GM21390 (cell line): ENCODE data around the gene RAB39A.
"Not testable (repeated sequence)": the region's sequence is repeated elsewhere in the genome, so short reads cannot be mapped to it uniquely, and the experiment has no call there.

Experiments
- ATAC-seq: cut with Tn5 transposase; IDR thresholded peaks from one replicate; pipeline ENCODE4 v1.9.1; 2021; ENCODE audit not compliant: unreplicated experiment

Gene RAB39A, protein sequence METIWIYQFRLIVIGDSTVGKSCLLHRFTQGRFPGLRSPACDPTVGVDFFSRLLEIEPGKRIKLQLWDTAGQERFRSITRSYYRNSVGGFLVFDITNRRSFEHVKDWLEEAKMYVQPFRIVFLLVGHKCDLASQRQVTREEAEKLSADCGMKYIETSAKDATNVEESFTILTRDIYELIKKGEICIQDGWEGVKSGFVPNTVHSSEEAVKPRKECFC

DNA sequence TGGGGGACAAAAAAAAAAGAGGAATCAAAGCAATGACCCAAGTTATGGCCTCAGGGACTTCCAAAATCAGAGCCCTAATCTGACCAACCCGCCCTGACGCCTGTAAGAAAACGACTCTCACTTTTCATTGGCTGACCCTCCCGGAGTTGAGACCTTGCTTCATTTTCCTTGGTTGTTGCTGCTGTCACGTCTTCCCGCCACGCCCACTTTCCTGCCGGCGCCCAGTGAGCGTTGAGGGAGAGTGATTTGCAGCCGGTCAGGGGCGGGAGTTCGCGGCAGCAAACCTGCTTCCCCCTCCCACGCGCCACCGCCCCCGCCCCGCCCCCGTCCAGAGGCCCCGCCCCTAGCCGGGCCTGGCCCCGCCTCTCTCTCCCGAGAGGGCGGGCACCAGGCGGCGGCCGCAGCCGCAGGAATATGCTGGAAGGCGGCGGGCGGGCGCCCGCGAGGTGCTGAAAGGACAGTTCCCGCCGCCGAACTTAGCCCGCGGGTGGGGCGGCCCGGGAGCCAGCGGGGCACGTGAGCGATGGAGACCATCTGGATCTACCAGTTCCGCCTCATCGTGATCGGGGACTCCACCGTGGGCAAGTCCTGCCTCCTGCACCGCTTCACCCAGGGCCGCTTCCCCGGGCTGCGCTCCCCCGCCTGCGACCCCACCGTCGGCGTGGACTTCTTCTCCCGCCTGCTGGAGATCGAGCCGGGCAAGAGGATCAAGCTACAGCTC, at the start of gene RAB39A:
RAB39A (plus strand) TSS at position 403 of the 721 bp plus-strand sequence; CDS start at position 524, 121 bp downstream.
- peak; percentile 91 for ATAC-seq

DNA sequence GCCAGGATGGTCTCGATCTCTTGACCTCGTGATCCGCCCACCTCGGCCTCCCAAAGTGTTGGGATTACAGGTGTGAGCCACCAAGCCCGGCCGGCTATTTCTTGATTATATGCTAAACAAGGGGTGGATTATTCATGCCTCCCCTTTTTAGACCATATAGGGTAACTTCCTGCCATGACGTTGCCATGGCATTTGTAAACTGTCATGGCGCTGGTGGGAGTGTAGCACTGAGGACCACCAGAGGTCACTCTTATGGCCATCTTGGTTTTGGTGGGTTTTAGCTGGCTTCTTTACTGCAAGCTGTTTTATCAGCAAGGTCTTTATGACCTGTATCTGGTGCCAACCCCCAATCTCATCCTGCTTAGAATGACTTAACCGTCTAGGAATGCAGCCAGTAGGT, 46.8 kb upstream of the RAB39A start:
- not testable (repeated sequence) for ATAC-seq

DNA sequence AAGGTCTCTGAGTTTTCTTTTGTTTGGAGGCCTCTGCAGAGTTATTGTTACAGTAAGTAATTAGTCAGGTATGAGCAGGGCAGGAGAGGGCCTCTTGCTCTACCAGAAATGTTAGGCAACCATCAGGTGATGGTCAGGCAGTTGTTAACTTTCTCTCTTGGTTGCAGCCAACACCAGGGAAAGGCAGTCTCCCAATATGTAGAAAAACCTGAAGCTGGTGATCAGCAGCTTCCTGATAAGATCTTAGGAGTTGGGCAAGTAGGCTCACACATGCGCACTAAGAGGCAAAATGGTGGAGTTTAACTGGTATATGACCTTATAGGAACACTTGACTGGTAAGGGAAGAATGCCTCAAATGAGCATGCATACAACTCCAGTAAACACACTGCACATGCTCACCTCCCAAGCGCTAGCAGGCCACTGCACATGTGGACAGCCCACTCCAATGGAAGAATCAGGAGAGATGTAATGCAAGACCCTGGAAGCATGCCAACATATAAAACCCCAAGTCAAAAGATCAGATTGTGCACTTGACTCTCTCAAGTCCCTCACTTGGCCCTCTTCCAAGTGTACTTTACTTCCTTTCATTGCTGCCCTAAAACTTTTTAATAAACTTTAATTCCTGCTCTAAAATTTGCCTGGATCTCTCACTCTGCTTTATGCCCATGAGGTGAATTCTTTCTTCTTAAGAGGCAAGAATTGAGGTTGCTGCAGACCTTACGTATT, 46.0 kb upstream of the RAB39A start:
- ATAC-seq = no peak

DNA sequence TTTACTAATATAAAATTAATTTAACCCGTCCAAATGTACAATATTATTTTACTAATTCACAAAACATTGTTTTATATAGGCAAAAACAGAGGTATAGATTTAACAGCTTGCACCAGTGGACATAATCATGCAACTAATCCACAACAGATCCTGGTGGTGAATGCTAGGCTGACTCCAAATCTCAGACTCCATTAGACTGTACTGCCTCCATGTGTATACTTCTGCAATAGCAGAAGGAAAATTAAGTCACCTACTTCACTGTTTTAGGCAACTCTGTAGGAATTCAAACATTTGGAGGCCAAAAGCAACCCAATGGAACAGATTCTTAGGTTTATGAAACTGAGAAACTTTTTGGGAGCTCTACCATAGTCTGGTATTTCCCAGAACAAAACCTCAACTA, 30.0 kb upstream of the RAB39A start:
- ATAC-seq = peak; percentile 84

DNA sequence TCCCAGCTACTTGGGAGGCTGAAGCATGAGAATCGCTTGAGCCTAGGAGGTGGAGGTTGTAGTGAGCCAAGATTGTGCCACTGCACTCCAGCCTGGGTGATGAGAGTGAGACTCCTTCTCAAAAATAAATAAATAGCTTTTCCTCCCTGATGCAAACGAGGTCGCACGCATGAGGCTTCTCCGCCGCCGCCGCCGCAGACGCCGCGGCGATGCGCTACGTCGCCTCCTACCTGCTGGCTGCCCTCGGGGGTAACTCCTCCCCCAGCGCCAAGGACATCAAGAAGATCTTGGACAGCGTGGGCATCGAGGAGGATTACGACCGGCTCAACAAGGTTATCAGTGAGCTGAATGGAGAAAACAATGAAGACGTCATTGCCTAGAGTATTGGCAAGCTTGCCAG, 20.0 kb upstream of the RAB39A start:
- no peak for ATAC-seq

DNA sequence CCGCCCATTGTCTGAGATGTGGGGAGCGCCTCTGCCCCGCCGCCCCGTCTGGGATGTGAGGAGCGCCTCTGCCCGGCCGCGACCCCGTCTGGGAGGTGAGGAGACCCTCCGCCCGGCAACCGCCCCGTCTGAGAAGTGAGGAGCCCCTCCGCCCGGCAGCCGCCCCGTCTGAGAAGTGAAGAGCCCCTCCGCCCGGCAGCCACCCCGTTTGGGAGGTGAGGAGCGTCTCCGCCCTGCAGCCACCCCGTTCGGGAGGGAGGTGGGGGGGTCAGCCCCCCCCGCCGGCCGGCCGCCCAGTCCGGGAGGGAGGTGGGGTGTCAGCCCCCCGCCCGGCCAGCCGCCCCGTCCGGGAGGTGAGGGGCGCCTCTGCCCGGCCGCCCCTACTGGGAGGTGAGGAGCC, 15.8 kb upstream of the RAB39A start:
- not testable (repeated sequence) for ATAC-seq

DNA sequence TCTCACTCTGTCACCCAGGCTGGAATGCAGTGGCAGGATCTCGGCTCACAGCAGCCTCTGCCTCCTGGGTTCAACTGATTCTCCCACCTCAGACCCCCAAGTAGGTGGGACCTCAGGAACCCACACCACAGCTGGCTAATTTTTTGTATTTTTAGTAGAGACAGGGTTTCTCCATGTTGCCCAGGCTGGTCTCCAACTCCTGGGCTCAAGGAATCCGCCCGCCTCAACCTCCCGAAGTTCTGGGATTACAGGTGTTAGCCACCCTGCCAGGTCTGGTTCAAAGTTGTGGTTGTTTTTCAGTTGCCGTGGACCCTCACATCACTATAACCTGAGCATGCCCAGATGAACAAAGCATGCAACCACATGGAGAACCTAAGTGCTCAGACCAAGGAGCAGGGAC, 13.0 kb upstream of the RAB39A start:
- no peak for ATAC-seq

DNA sequence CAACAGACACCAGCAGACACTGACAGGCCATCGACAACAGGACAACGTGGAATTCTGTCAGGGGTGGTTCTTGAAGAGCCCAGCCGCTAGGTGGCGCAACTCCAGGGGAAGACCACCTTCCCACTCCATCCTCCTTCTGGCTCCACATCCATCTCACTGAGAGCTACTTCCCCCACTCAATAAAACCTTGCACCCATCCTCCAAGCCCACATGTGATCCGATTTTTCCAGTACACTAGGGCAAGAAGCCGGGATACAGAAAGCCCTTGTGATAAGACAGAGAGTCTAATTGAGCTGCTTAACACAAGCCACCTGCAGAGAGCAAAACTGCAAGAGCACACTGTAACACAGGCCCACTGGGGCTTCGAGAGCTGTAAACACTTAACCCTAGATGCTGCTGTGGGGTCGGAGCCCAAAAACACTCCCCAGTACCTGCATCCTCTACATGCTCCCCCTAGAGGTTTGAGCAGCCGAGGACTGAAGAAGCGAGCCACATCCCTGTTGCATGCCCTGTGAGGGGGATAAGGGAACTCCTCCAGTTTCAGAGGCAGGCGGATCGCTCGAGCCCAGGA, 11.5 kb upstream of the RAB39A start:
- no peak for ATAC-seq

DNA sequence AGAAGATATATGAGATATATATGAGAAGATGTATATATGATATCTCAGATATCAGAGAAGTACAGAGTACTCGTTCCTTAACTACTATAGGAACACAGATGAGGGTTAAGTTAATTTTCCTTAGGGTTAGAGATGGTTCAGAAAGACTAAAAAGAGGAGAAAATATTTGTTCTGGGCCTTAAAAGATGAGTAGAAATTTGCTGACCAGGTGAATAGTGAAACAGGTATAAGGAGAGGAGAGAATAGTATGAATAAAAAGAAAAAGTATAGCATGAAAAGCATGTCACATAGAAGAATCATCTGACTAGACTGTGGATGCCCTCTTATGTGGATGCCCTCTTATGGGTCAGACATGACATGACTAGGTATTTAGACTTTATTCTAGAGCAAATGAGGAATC, 6.3 kb upstream of the RAB39A start:
- no peak for ATAC-seq

DNA sequence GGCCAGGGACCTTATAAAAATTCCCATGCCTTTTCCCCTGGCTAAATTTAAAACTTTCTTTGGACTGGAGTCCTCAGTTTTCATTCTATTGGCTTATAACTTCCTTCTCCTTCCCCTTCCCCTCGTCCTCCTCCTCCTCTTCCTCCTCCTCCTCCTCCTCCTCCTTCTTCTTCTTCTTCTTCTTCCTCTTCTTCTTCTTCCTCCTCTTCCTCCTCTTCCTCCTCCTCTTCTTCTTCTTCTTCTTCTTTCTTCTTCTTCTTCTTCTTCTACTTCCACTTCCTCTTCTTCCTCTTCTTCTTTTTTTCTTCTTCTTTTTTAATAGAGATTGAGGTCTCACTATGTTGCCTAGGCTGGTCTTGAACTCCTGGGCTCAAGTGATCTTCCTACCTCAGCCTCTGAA, 4.7 kb upstream of the RAB39A start:
- not testable (repeated sequence) for ATAC-seq

DNA sequence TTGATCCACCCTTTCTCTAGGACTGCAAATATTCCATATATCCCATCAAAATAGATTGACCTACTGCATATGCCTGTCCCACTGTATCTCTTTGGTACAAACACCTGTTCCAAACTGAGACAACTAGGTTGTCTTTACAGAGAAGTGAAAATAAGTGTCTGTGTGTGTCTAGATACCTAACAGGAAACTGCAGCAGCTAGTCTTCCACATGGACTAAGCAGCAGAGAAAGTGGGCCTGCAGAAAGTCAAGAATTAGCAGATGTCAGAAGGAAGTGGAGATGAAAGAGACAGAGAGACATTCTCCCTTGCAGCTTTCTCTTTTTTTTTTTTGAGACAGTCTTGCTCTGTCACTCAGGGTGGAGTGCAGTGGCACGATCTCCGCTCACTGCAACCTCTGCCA, 3.9 kb upstream of the RAB39A start:
- no peak for ATAC-seq

DNA sequence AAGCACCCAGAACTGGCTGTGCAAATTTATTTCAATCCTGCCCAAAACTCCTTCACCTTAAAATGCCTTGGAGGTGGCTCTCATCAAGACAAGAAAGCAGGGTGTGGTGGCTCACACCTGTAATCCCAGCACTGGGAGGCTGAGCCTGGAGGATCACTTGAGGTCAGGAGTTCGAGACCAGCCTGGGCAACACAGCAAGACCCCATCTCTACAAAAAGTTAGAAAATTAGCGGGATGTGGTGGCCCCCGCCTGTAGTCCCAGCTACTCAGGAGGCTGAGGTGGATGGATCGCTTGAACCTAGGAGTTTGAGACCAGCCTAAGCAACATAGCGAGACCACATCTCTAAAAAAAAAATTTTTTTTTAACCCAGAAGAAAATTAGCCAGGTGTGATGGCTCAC, 689 bp upstream of the RAB39A start:
- no peak for ATAC-seq

DNA sequence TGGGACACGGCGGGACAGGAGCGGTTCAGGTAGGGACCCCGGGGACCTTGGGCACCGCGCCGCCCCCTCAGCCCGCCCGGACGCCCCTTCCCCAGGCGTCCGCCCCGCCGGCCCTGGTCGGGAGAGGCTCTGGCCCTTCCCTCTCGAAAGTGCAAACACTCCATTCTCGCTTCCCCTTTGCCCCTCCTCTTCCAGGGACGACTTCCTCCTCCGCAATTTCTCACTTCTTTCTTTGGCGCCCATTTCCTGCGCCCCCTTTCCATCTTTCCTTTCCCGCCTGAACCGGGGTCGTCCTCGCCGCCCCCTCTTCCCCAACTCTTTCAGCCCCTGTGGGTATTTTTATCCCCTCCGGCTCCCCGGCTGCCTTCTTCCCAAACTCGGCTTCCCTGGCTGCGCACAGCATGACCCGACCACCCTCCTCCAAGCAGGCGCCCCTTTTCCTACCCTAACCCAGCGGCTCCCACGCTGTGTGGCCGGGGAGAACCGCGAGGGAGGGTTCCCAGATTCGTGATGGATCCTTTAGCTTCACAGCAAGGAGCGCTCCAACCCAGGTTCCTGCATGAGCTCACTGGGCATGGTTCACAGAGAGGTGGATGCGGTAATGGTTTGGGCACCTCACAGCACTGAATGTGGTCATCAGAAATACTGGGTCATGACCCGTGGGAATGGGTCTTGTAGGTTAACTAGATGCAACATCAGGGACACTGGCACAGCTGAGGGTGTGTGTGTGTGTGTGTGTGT, 689 bp downstream of the RAB39A start:
- ATAC-seq = peak; percentile 12

DNA sequence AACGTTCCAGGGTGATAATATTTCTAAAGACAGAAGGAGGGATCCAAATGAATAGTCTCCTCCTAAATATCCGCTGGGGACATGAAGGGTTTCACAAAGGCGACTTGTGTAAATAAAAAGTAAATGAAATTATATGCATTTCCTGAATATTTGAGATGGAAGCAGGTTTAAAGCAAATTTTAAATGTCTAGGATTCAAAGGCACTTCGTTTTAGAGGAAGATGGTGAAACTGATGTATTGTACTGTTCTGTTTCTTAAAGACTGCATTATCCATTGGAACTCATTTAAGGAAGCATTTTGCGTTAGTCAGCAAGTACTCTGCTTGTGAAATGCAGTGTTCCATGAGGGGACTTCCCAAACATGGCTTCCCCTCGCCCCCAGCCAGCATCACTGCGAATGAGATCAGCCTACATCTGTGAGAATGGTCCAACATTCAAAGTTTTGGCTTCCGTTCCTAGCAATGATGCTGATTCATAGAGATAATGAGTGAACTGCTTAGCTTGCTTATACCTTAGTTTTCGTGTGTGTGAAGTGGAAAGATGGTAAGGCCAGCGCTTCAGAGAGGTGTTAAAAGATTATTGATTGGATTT, 1.5 kb downstream of the RAB39A start:
- ATAC-seq = no peak

DNA sequence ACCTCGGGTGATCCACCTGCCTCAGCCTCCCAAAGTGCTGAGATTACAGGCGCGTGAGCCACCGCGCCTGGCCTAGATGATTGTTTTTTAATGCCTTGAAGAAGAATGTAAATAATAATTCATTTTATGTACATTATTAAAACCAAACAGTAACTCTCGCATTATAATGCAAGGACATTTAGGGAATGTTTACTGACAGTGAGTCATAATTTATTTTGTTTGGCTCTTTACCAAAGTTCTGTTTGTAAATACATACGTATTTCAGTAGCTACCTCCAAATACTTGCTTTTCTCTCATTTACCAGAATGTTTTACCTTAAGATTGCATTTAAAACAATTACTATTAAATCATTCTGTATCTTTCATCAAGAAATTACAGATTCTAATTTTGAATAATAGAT, 3.0 kb downstream of the RAB39A start:
- ATAC-seq = no peak

DNA sequence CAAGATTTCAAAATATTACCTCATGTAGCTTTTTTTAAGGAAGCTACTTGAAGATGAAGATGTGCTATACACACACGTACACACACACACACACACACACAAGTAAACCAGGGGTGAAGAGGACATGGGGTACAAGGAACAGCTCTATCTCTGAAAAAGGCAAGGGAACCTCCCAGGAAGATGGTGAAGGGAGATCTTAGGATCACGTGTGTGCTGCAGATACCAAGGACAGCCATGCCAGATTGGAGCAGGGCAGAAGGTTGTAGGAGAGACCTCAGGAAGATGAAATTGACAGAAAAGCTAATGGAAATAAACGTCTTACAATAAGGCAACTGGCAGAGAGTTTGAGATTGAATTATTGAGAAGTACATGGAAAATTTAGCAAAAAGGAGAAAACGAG, 19.7 kb downstream of the RAB39A start:
- ATAC-seq = no peak

DNA sequence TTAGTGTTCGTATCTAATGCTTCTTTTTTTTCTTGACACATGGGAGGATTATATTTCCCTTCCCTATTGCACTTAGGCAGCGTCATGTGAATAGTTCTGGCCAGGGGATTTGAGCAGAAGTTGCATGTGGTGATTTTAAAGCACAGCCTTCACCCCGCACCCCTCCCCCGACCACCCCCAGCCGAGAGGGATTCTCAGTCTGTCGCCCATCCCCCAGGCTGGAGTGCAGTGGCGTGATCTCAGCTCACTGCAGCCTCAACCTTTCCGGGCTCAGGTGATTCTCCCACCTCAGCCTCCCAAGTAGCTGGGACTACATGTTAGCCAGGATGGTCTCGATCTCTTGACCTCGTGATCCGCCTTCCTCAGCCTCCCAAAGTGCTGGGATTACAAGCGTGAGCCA, 20.1 kb downstream of the RAB39A start:
- not testable (repeated sequence) for ATAC-seq

DNA sequence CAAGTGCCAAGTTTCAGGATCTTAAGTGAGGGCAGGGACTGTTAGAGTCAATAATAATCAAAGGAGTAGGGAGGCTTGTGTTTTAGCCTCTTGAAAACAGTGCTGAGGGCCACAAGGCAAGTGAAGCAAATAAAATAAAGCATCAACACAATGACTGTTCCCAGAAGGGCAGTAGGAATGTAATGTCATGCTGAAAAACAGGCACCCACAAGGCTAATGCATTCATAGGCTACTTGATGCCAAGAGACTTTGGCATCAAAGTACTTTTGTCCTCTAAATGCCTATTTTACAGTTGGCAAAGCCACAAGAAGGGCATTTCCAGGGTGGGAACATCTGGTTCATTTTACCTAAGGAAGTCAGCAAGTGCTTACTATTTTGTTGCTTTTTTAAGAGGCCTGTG, 22.9 kb downstream of the RAB39A start:
- no peak for ATAC-seq

DNA sequence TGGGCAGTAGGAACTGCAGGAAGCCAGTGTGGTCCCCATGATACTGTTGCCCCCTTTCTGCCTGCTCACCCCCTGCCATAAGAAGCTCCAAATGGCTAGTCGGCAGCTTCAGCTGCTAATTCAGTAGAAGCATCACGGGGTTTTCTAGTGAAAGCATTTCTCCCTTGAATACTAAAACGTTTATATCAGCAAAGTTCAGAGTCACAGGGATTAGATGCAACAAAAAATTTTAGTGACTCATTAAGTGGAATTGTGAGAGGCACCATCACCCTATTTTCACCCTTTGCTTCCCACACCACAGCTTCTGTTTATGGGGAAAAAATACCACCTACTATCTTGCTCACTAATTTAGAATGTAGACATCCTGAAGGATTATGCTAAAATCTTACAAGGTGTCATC, 25.2 kb downstream of the RAB39A start:
- no peak for ATAC-seq

DNA sequence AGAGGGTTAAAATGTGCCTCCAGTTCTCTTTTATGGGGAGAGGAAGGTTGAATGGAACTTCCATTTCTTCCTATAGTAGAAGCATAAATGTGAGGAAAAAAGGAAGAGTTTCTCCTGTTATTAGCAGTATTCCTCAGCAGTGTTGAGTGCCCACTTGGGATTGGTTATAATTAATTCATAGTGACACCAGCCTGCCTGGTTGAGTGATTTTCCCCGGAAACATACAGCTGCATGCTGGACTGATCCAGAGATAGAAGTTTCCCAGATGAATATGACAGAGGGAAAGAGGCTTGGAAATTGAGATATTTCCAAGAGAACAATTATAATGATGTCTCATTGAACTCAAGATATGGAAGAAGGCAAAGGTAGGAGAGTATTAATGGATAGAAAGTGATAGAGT, 28.3 kb downstream of the RAB39A start:
- no peak for ATAC-seq

DNA sequence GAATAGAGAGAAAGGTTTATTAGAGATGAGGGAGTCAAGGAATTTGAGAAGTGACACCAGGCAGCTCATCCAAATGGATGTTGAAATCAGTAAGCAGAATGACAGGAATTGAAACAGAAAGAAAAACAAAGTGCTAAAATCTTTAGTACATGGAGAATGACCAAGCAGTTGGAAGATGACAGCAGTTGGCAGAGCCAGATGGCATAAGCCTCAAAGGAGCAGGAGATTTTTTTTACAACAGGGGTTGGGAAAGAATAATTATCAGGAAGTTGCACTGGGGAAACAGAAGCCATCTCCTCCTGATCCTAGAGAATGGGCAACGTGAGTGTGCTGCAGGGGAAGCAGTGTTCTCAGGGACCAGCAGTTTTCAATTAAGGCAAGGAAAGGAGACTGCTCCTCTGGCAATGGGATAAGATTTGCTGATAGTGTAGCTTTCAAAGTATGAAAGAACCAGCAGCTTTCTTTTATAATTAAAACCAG, 28.9 kb downstream of the RAB39A start:
- peak; percentile 75 for ATAC-seq
